C4-2B (cell line): ENCODE results near the gene ELOF1.

Experiments
- H3K27ac ChIP-seq: fragments of 450-650 bp; 2 replicates; pipeline ENCODE4 v1.5.1; 2017
- CTCF ChIP-seq: fragments of 450-650 bp; conservative IDR thresholded peaks from 2 replicates; pipeline ENCODE4 v1.5.1; 2017; ENCODE audit warnings: mild to moderate bottlenecking
- ZFX ChIP-seq: fragments of 450-650 bp; IDR thresholded peaks from 2 replicates; pipeline ENCODE4 v1.6.1; 2017

The ELOF1 gene

DNA sequence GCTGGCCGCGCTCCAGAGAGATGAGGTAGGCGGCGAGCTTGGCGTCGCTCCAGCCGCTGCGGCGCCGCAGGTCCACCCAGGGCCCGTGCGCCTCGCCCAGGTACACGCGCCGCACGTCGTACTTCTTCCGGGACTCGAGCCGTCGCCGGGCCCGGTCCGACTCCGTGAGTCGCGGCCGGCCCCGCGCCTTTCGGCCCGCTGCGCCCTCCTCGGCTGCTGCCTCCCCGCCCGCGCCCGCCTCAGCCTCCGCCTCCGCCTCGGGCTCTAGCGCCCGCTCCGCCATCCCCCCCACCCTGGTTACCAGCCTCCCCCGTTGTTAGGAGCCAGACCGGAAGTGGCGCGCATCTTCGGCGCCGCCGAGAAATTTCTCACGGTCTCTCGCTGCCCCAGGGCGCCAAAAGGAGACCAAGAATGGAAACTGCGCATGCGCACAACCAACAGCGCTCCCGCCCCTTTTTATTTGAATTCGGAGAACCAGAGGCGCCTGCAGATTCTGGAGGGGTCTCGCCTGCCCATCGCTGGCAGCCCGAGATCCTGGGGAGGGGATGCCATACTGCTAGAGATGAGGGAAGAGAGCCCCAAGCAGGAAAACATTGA lies 53.4 kb downstream of the ELOF1 start, which contains the start of gene ZNF653:
Gene ZNF653 (minus strand): TSS at position 336 of the 597 bp plus-strand sequence. CDS start 53 bp downstream, at position 283.
- TF ChIP-seq CTCF (no peak), ZFX (no peak)
- H3K27ac ChIP-seq: peak within 1 kb of the TSS; percentile 92

DNA sequence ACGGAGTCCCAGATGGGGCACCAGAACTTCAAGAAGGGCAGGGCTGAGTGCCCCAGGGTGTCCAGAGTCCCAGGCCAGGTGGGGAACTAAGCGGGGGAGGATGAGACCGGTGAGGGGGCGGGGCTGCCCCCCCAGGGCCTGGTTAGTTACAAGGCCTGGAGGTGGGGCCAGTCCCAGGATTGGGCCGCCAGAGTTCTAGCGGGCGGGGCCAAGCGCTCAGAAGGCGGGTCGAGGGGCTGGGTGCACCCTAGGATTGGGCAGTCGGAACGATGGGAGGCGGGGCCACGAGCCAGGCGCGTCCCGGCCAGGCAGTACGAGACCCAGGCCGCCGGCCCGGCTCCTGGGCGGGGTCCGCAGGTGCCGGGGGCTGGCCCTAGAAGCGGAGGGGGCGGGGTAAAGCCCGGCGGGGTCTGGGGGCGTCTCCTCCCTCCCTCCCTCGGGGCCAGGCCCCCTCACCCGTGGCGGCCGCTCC lies 54.0 kb downstream of the ELOF1 start:
- no peak for TF ChIP-seq CTCF
- TF ChIP-seq ZFX: no peak
- peak overlapping the region; percentile 92 for H3K27ac ChIP-seq

DNA sequence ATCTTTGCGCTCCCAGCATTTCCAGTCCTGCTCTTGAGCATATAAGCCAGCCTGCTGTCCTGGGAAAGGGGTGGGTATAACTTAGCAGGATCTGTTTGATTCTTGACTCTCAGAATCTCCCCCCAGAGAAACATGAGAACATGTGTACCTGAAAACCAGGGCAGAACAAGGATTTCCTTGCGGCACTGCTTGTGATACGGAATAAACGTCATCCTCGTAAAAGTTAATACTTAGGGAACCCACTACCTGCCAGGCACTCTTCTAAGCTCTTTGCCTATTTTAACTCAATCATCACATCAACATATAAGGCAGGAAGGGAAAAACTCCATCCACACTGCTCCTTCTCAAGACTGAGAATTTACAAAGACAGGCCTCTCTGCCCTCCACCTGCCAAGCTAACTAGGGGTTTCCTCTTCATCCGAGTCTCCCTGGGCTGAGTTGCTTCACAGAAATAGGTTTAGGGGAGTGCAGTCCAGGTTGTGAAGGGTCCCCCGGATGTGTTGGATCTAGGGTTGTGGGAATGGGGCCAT lies 54.5 kb downstream of the ELOF1 start:
- peak overlapping the region; percentile 92 for H3K27ac ChIP-seq
- TF ChIP-seq ZFX: no peak
- TF ChIP-seq CTCF: no peak
